ENCODE data around the gene GLRX3. TPM values are rescaled to one million over a fixed set of nuclear protein-coding genes. Genes with fewer than 3 reads are reported as not detected.
"Not testable (repeated sequence)": the region's sequence is repeated elsewhere in the genome, so short reads cannot be mapped to it uniquely, and the experiment has no call there.

GLRX3 gene
- 151 and 161 TPM in 2 replicates for total RNA-seq (2014; rRNA removed; shearing (Covaris generic))

- H3K36me3 ChIP-seq (replicated peaks; ENCODE audit: control insufficient read depth, insufficient read depth, low read length) = no peaks in the 10 kb centered on the region
- peak within 1 kb of the TSS; percentile 92 for H3K4me3 ChIP-seq (ENCODE audit: insufficient read depth, low read depth, low read length)
- peak; percentile 98 for DNase-seq
- H3K27me3 ChIP-seq (ENCODE audit: control insufficient read depth, insufficient read depth, low read length) = no peaks in the 10 kb centered on the region
These were observed at the start of gene GLRX3 for GRCh38 chr10:130136226-130137089. Gene GLRX3 (plus strand): TSS chr10:130136391. CDS start chr10:130136421, 30 bp downstream.

DNA sequence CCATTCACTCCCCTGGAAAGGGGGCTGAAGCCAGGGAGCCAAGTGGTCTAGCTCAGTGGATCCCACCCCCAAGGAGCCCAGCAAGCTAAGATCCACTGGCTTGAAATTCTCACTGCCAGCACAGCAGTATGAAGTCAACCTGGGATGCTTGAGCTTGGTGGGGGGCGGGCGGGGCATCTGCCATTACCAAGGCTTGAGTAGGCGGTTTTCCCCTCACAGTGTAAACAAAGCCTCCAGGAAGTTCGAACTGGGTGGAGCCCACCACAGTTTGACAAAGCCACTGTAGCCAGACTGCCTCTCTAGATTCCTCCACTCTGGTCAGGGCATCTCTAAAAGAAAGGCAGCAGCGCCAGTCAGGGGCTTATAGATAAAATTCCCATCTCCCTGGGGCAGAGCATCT is 45.6 kb upstream of the GLRX3 start:
- not testable (repeated sequence) for H3K27me3 ChIP-seq (ENCODE audit: control insufficient read depth, insufficient read depth, low read length); H3K36me3 ChIP-seq (replicated peaks; ENCODE audit: control insufficient read depth, insufficient read depth, low read length); DNase-seq; H3K4me3 ChIP-seq (ENCODE audit: insufficient read depth, low read depth, low read length)

GRCh38 chr10:130099344-130099743 is 36.8 kb upstream of the GLRX3 start:
- Histone ChIP-seq H3K4me3 (ENCODE audit: insufficient read depth, low read depth, low read length) (no peak overlapping the region), H3K36me3 (replicated peaks; ENCODE audit: control insufficient read depth, insufficient read depth, low read length) (no peaks in the 10 kb centered on the region), H3K27me3 (ENCODE audit: control insufficient read depth, insufficient read depth, low read length) (no peaks in the 10 kb centered on the region)
- DNase-seq = no peak

- H3K4me3 ChIP-seq (ENCODE audit: insufficient read depth, low read depth, low read length) = peak overlapping the region; percentile 27
- DNase-seq = peak; percentile 87
- H3K36me3 ChIP-seq (replicated peaks; ENCODE audit: control insufficient read depth, insufficient read depth, low read length) = no peaks in the 10 kb centered on the region
- no peaks in the 10 kb centered on the region for H3K27me3 ChIP-seq (ENCODE audit: control insufficient read depth, insufficient read depth, low read length)
These were observed 30.5 kb upstream of the GLRX3 start for GRCh38 chr10:130105724-130106123.

DNA sequence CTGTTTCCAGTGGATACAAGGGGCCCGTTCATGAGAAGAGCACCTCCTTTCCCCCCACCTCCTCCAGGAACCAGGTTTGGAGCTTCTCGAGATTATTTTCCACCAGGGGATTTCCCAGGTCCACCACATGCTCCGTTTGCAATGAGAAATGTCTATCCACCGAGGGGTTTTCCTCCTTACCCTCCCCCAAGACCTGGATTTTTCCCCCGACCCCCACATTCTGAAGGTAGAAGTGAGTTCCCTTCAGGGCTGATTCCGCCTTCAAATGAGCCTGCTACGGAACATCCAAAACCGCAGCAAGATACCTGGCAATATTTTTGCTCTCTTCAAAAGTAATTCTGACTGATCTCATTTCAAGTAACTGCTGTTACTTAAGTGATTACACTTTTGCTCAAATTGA is 28.0 kb upstream of the GLRX3 start:
- H3K4me3 ChIP-seq (ENCODE audit: insufficient read depth, low read depth, low read length); H3K36me3 ChIP-seq (replicated peaks; ENCODE audit: control insufficient read depth, insufficient read depth, low read length); H3K27me3 ChIP-seq (ENCODE audit: control insufficient read depth, insufficient read depth, low read length); DNase-seq: not testable (repeated sequence)

DNA sequence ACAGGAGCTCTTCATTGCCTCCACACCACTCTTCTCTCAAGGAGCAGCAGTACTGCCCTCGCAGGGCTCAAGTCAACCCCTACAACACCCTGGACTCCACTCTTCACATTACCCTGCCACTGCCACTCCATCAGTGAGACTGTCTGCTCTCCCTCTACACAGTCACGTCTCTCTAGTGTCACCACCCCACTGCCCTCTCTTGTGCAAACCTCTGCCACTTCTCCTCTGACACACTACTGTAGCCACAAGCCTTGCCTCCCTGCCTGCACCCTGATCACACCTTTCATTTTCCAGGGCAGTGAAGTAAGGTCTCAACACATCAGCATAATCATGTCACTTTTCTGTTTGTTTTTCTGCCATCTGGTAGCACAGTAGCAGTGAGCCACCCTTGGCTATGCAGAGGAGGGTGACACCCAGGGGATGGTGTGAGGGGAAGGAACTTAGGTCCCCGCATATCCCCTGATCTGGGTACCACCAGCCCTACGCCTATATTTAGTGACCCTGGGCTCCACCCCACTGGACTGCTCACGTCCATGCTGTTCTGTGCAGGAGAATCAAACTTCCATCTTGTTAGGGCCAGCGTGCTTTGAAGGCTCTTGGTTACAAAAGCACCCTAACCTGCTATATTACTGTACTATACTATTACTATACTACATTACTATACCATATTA is 27.1 kb upstream of the GLRX3 start:
- DNase-seq = peak; percentile 7
- no peaks in the 10 kb centered on the region for H3K36me3 ChIP-seq (replicated peaks; ENCODE audit: control insufficient read depth, insufficient read depth, low read length)
- peak overlapping the region; percentile 74; the same call in 1 of the 2 replicates for H3K4me3 ChIP-seq (ENCODE audit: insufficient read depth, low read depth, low read length)
- no peaks in the 10 kb centered on the region for H3K27me3 ChIP-seq (ENCODE audit: control insufficient read depth, insufficient read depth, low read length)

DNA sequence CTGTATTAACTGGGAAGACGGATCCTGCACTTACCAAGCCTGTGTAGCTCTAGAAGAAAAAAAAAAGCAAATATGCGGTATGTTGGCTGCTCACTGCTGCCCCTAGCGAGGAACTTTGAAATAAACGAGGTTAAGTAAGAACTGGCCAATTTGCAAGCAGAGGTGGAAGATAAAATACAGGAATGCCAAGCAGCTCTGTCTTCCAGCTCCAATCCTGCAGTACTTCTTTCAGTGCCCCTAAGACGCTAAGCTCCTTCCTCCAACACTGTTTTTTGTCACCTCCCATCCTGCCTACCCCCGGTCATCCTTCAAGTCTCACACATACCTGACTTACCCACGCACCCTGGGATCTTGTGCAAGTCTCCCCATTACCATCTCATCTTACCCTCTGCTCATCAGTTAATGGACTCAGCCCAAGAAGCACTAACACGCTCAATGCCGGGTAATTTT is 26.4 kb upstream of the GLRX3 start:
- peak; percentile 65 for DNase-seq
- Histone ChIP-seq H3K27me3 (ENCODE audit: control insufficient read depth, insufficient read depth, low read length) (no peaks in the 10 kb centered on the region), H3K36me3 (replicated peaks; ENCODE audit: control insufficient read depth, insufficient read depth, low read length) (no peaks in the 10 kb centered on the region), H3K4me3 (ENCODE audit: insufficient read depth, low read depth, low read length) (peak overlapping the region; percentile 74)

- H3K36me3 ChIP-seq (replicated peaks; ENCODE audit: control insufficient read depth, insufficient read depth, low read length) = no peaks in the 10 kb centered on the region
- H3K27me3 ChIP-seq (ENCODE audit: control insufficient read depth, insufficient read depth, low read length) = no peaks in the 10 kb centered on the region
- H3K4me3 ChIP-seq (ENCODE audit: insufficient read depth, low read depth, low read length) = peak within 1 kb of the TSS; percentile 74
- peak; percentile 97 for DNase-seq
These were observed 25.7 kb upstream of the GLRX3 start, which contains the start of gene C10orf143 for GRCh38 chr10:130110246-130111112. Gene C10orf143 (minus strand): TSS chr10:130110830. CDS start chr10:130110772, 58 bp downstream.

GRCh38 chr10:130111113-130111851 is 24.9 kb upstream of the GLRX3 start:
- peak overlapping the region; percentile 74 for H3K4me3 ChIP-seq (ENCODE audit: insufficient read depth, low read depth, low read length)
- H3K36me3 ChIP-seq (replicated peaks; ENCODE audit: control insufficient read depth, insufficient read depth, low read length) = no peaks in the 10 kb centered on the region
- H3K27me3 ChIP-seq (ENCODE audit: control insufficient read depth, insufficient read depth, low read length) = no peaks in the 10 kb centered on the region
- peak; percentile 95 for DNase-seq

- no peak for DNase-seq
- Histone ChIP-seq H3K4me3 (ENCODE audit: insufficient read depth, low read depth, low read length) (peak overlapping the region; percentile 74), H3K36me3 (replicated peaks; ENCODE audit: control insufficient read depth, insufficient read depth, low read length) (no peaks in the 10 kb centered on the region), H3K27me3 (ENCODE audit: control insufficient read depth, insufficient read depth, low read length) (no peaks in the 10 kb centered on the region)
These were observed 24.4 kb upstream of the GLRX3 start for GRCh38 chr10:130111852-130112180.

DNA sequence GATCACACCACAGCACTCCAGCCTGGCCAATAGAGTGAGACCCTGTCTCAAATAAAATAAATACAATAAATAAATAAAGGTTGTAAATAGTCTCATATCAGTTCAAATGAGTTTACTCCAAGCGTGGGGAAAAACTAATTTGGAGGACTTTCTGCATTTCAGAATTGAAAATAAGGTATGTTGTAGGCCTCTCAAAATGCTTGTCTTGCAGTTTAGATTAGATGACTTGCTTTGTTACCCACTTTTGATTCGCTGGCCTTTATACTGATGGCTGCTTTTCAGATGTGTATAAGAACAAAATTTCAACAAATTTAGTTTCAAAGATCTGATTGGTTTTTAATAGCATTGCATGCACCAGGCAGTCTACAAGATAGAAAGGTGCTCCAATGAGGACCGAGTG is 23.4 kb upstream of the GLRX3 start:
- H3K4me3 ChIP-seq (ENCODE audit: insufficient read depth, low read depth, low read length) = no peak overlapping the region
- no peaks in the 10 kb centered on the region for H3K27me3 ChIP-seq (ENCODE audit: control insufficient read depth, insufficient read depth, low read length)
- H3K36me3 ChIP-seq (replicated peaks; ENCODE audit: control insufficient read depth, insufficient read depth, low read length) = no peaks in the 10 kb centered on the region
- no peak for DNase-seq

DNA sequence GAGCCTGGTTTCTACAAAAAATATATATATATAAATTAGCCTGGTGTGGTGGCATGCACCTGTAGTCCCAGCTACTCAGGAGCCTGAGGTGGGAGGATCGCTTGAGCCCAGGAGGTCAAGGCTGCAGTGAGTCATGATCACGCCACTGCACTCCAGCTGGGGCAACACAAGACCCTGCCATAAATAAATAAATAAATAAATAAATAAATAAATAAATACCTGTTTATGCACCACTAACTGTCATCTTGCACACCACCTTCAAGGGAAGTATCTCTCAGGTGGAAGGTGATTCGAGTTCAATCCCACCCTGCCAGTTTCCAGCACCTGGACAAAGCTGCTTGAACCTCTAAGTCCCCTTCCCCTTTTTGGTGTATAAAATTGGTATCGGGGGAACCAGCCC is 19.2 kb upstream of the GLRX3 start:
- H3K36me3 ChIP-seq (replicated peaks; ENCODE audit: control insufficient read depth, insufficient read depth, low read length); DNase-seq; H3K4me3 ChIP-seq (ENCODE audit: insufficient read depth, low read depth, low read length): not testable (repeated sequence)

GRCh38 chr10:130117535-130117934 is 18.7 kb upstream of the GLRX3 start:
- H3K27me3 ChIP-seq (ENCODE audit: control insufficient read depth, insufficient read depth, low read length); H3K36me3 ChIP-seq (replicated peaks; ENCODE audit: control insufficient read depth, insufficient read depth, low read length); H3K4me3 ChIP-seq (ENCODE audit: insufficient read depth, low read depth, low read length); DNase-seq: not testable (repeated sequence)

More for the DNA sequence above, 19.2 kb upstream of the GLRX3 start:
- not testable (repeated sequence) for H3K27me3 ChIP-seq (ENCODE audit: control insufficient read depth, insufficient read depth, low read length)

All from H7 (cell line).